HL-60/S4 (cell line): Measurements from ENCODE around the gene NNAT.

Source experiments
- in situ Hi-C: fragments of 300-500 bp; cut with MboI; formaldehyde crosslinking; loops from 2 replicates; pipeline ENCODE4 v1.14.3; 2022; ENCODE audit warnings: low sequenced_read_pairs

NNAT gene

GRCh38 chr20:37564388-37565133 is 43.5 kb downstream of the NNAT start:
- in situ Hi-C loops = loop anchor here (10.0 kb wide), 1 partner anchor 440 kb away; no protein-coding TSS in a partner anchor

- in situ Hi-C loops = loop anchor here (10.0 kb wide), 1 partner anchor 440 kb away; no protein-coding TSS in a partner anchor
These were observed 44.2 kb downstream of the NNAT start for GRCh38 chr20:37565134-37565811.

GRCh38 chr20:37566590-37567330 is 45.7 kb downstream of the NNAT start:
- in situ Hi-C loops = loop anchor here (10.0 kb wide), 1 partner anchor 438 kb away; no protein-coding TSS in a partner anchor

DNA sequence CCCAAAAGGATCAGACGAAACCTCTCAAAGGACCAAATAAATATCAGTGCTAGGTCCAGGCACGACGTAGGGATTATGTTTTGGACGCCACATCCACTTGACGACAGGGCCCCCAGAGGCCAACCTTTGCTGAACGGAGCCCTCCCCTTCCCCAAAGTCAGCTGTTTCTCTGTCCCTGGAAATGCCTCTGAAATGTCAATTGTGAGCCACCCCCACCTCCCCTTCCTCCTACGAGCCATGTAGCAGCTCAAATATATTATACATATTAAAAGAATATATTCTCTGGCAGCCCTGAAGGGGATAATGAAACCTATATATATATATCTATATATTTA is 46.2 kb downstream of the NNAT start:
- in situ Hi-C loops = loop anchor here (10.0 kb wide), 1 partner anchor 438 kb away; no protein-coding TSS in a partner anchor

- in situ Hi-C loops = loop anchor here (10.0 kb wide), 1 partner anchor 437 kb away; no protein-coding TSS in a partner anchor
These were observed 46.9 kb downstream of the NNAT start for GRCh38 chr20:37567671-37568588.

GRCh38 chr20:37570419-37570818 is 49.4 kb downstream of the NNAT start:
- in situ Hi-C loops = loop anchor here (10.0 kb wide), 1 partner anchor 644 kb away; no protein-coding TSS in a partner anchor

GRCh38 chr20:37571033-37571432 is 50.0 kb downstream of the NNAT start:
- in situ Hi-C loops = loop anchor here (10.0 kb wide), 1 partner anchor 644 kb away; no protein-coding TSS in a partner anchor
